Measurements from ENCODE around the gene FGF23.

DNA sequence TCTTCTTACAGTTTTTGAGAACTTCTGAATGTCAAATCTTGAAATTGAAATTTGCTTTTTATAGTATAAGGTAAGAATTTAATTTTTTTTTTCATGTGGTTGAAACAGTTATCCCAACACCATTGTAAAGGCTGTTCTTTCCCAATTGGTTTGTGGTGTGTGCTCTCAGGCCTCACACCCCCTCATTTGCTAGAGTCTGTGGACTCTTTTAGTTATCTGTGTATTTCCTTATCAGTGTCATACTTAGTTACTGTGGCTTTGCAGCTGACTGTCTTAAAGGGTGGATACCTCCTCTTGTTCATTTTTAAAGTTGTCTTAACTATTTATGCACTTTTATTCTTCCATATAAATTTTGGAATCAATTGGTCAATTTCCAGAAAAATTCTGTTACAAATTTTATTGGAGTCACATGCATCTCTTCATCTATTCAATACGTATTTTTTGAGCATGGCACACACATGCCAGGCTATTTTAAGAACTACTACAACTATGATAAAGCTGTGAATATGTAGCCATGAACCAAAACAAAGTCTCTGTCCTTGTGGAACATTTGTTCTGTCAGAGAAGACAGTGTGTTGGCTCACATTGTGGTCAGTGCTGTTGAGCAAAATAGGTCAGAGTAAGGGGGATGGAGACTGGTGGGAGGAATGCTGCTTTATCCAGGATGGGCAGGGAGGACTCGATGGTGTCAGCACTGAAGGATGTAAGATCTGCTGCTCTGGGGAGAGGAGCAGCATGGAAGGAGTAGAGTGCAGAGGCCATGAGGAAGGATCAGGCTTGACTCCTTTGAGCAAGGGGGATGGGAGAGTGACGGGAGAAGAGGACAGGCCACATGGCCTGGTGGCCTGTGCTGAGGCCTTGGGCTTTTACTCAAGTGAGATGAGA lies 24.1 kb downstream of the FGF23 start:
- TF ChIP-seq POLR2A (IDR thresholded peaks at IDR 0.05) (no peak), CTCF (IDR thresholded peaks at IDR 0.05) (no peak), EP300 (IDR thresholded peaks at IDR 0.05) (no peak)

Measured in suprapubic skin (tissue), 3 donors.